GM10248 (cell line): ENCODE measurements around the gene GABRE.

ENCODE experiments used
- CTCF ChIA-PET: fragments of 300-600 bp; sonication (Branson Sonifier 250); formaldehyde crosslinking; extraction: SDS; loops from one replicate; lab custom pipeline; 2021; ENCODE audit warnings: antibody characterized with exemption; lab: Yijun Ruan, JAX
- POLR2A ChIA-PET: fragments of 350-650 bp; sonication (Branson Sonifier 250); formaldehyde crosslinking; extraction: SDS; loops from one replicate; lab custom pipeline; 2020; ENCODE audit warnings: antibody characterized with exemption; lab: Yijun Ruan, JAX
- DNase-seq: peaks from one replicate; pipeline ENCODE4 v3.0.0; 2012; ENCODE audit errors: extremely low spot score
- CTCF ChIP-seq: IDR thresholded peaks from 2 replicates; pipeline ENCODE4 v1.5.1; 2012; ENCODE audit warnings: mild to moderate bottlenecking, low read depth; ENCODE audit errors: extremely low read depth, missing control alignments, control extremely low read depth

The GABRE gene

DNA sequence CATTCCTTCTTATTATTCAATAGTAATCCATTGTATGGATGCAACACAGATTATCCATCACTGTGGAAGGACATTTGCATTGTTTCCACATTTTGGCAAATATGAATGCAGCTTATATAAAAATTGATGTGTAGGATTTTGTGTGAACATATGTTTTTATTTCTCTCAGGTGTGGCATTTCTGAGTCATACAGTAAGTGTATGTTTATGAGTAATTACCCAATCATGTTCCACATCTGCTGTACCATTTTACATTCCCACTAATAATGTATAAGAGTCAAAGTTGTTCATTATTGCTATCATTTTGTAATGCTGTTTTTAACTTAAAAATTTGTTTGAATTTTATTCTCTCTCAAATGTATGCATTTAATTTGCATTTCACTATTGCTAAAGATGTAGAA, 36.3 kb downstream of the GABRE start:
- CTCF ChIA-PET: no interaction called here
- no peak for TF ChIP-seq CTCF
- DNase-seq: no peak
- POLR2A ChIA-PET: no interaction called here

GRCh38 chrX:151935358-151935757, 39.1 kb downstream of the GABRE start:
- no peak for DNase-seq
- ChIA-PET POLR2A (no interaction called here), CTCF (no interaction called here)
- no peak for TF ChIP-seq CTCF

GRCh38 chrX:151929126-151929525, 45.4 kb downstream of the GABRE start:
- CTCF ChIA-PET: no interaction called here
- POLR2A ChIA-PET: no interaction called here
- no peak for DNase-seq
- no peak for TF ChIP-seq CTCF

- TF ChIP-seq CTCF: no peak
- ChIA-PET POLR2A (no interaction called here), CTCF (no interaction called here)
- no peak for DNase-seq
These were observed 50.8 kb downstream of the GABRE start for GRCh38 chrX:151923648-151924047.

- POLR2A ChIA-PET: no interaction called here
- CTCF ChIA-PET: no interaction called here
- DNase-seq: no peak
- no peak for TF ChIP-seq CTCF
These were observed 51.8 kb downstream of the GABRE start for GRCh38 chrX:151922692-151923091.

GRCh38 chrX:151921866-151922265, 52.6 kb downstream of the GABRE start:
- CTCF ChIA-PET: no interaction called here
- POLR2A ChIA-PET: no interaction called here
- TF ChIP-seq CTCF: no peak
- DNase-seq: no peak

DNA sequence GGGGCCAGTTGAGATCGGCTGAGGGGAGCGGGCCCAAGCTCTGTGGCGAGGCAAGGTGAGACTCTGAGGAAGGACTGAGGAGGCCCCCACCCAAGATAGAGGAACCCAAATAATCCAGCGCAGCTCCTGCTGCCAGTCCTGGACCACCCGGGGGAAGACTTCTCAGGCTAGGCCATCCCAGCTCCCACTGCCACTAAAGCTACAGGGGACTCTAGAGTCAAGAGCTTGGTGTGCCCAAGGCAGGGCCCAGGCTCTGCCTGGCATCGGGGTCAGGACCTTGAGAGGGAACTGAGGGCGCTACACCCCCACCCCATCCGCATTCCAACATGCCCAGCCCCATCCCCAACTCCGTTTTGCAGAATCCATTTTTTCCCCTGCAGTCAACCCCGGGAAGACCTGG, 53.2 kb downstream of the GABRE start:
- CTCF ChIA-PET: no interaction called here
- DNase-seq: no peak
- POLR2A ChIA-PET: no interaction called here
- TF ChIP-seq CTCF: no peak
